Measurements from ENCODE around the gene NEK6. TPM values are rescaled to one million over a fixed set of nuclear protein-coding genes. Genes with fewer than 3 reads are reported as not detected.
A peak's percentile ranks its signal among the peaks of the same experiment; 100 is the strongest.

NEK6 gene
- total RNA-seq, 8 experiments from 2014 or later: 2.4 to 33.4 (median 7.2) TPM

- Histone ChIP-seq H3K4me3 (no peak overlapping the region), H3K4me1 (replicated peaks in 1 of 2) (peaks cover 31 to 32% of the 10 kb centered on the region in 2 donors), H3K27ac (no peak overlapping the region)
- ATAC-seq (replicated peaks in 6 of 8): no peak
- WGBS, 10 experiments: 80 to 100% (median 95%) methylated on average over 1 to 5 of the region's 8 CpGs; no CpG with 5 or more reads in 6 of the 10 experiments
- in situ Hi-C loops (cut with MboI; ENCODE audit: low pct_unique_long_range_greater_than_20kb in 2 of 9, low sequenced_read_pairs in 9 of 9, unreplicated experiment in 9 of 9): no loop called here
Measured at GRCh38 chr9:124347968-124348358, 90.2 kb downstream of the NEK6 start.

- in situ Hi-C loops (cut with MboI; ENCODE audit: low pct_unique_long_range_greater_than_20kb in 2 of 9, low sequenced_read_pairs in 9 of 9, unreplicated experiment in 9 of 9): no loop called here
- Histone ChIP-seq H3K4me1 (replicated peaks in 1 of 2) (peaks cover 28% of the 10 kb centered on the region in 2 donors), H3K27ac (no peak overlapping the region), H3K4me3 (no peak overlapping the region)
- 86 to 100% (median 100%) methylated on average over 1 to 2 of the region's 3 CpGs; no CpG with 5 or more reads in 6 of the 10 experiments for WGBS, 10 experiments
- ATAC-seq (replicated peaks in 6 of 8): no peak
Measured at GRCh38 chr9:124348363-124348762, 90.6 kb downstream of the NEK6 start.

GRCh38 chr9:124348831-124349230 is 91.1 kb downstream of the NEK6 start:
- in situ Hi-C loops (cut with MboI; ENCODE audit: low pct_unique_long_range_greater_than_20kb in 2 of 9, low sequenced_read_pairs in 9 of 9, unreplicated experiment in 9 of 9): no loop called here
- Histone ChIP-seq H3K27ac (no peak overlapping the region), H3K4me3 (no peak overlapping the region), H3K4me1 (replicated peaks in 1 of 2) (peaks cover 23 to 24% of the 10 kb centered on the region in 2 donors)
- ATAC-seq (replicated peaks in 6 of 8): no peak
- 74 to 100% (median 93%) methylated on average over 1 to 10 of the region's 12 CpGs; no CpG with 5 or more reads in 4 of the 10 experiments for WGBS, 10 experiments

- in situ Hi-C loops (cut with MboI; ENCODE audit: low pct_unique_long_range_greater_than_20kb in 2 of 9, low sequenced_read_pairs in 9 of 9, unreplicated experiment in 9 of 9): no loop called here
- H3K4me1 ChIP-seq (replicated peaks in 1 of 2): peaks cover 20% of the 10 kb centered on the region in 2 donors
- H3K27ac ChIP-seq: no peak overlapping the region
- H3K4me3 ChIP-seq: no peak overlapping the region
- 75 to 100% (median 94%) methylated on average over 1 to 5 of the region's 8 CpGs; no CpG with 5 or more reads in 2 of the 10 experiments for WGBS, 10 experiments
- ATAC-seq (replicated peaks in 6 of 8): no peak
Measured at GRCh38 chr9:124349267-124349666, 91.5 kb downstream of the NEK6 start.

- Histone ChIP-seq H3K27ac (peak overlapping the region; percentile 34 to 71), H3K4me3 (no peak overlapping the region), H3K4me1 (replicated peaks in 1 of 2) (peaks cover 20 to 22% of the 10 kb centered on the region in 2 donors)
- WGBS, 10 experiments: 8 to 100% (median 64%) methylated on average over 1 to 7 of the region's 25 CpGs; no CpG with 5 or more reads in 2 of the 10 experiments
- in situ Hi-C loops (cut with MboI; ENCODE audit: low pct_unique_long_range_greater_than_20kb in 2 of 9, low sequenced_read_pairs in 9 of 9, unreplicated experiment in 9 of 9): no loop called here
- ATAC-seq (replicated peaks in 6 of 8): peak in 5 of 8 experiments; percentile 4 to 61 (median 48)
Measured at GRCh38 chr9:124349675-124350493, 92.1 kb downstream of the NEK6 start.

GRCh38 chr9:124350494-124351263 is 92.9 kb downstream of the NEK6 start:
- peak overlapping the region; percentile 17 to 23 for H3K27ac ChIP-seq
- no peak overlapping the region for H3K4me3 ChIP-seq
- peak in 4 of 8 experiments; percentile 10 to 35 (median 30) for ATAC-seq (replicated peaks in 6 of 8)
- peaks cover 20 to 27% of the 10 kb centered on the region in 2 donors for H3K4me1 ChIP-seq (replicated peaks in 1 of 2)
- WGBS, 10 experiments: 46 to 100% (median 90%) methylated on average over 1 to 8 of the region's 16 CpGs; no CpG with 5 or more reads in 2 of the 10 experiments
- in situ Hi-C loops (cut with MboI; ENCODE audit: low pct_unique_long_range_greater_than_20kb in 2 of 9, low sequenced_read_pairs in 9 of 9, unreplicated experiment in 9 of 9): no loop called here

- WGBS, 10 experiments: 87 to 100% (median 93%) methylated on average over 1 to 9 of the region's 15 CpGs
- H3K27ac ChIP-seq: no peak overlapping the region
Measured at GRCh38 chr9:124351672-124352468, 94.1 kb downstream of the NEK6 start.

GRCh38 chr9:124352616-124353015 is 94.9 kb downstream of the NEK6 start:
- H3K4me1 ChIP-seq (replicated peaks in 1 of 2): peaks cover 20 to 27% of the 10 kb centered on the region in 2 donors
- no peak overlapping the region for H3K27ac ChIP-seq
- no peak for ATAC-seq (replicated peaks in 6 of 8)
- H3K4me3 ChIP-seq: no peak overlapping the region
- WGBS, 10 experiments: 50 to 100% (median 90%) methylated on average over 1 to 7 of the region's 8 CpGs; no CpG with 5 or more reads in 1 of the 10 experiments
- in situ Hi-C loops (cut with MboI; ENCODE audit: low pct_unique_long_range_greater_than_20kb in 2 of 9, low sequenced_read_pairs in 9 of 9, unreplicated experiment in 9 of 9): no loop called here

More at GRCh38 chr9:124351672-124352468, 94.1 kb downstream of the NEK6 start:
- in situ Hi-C loops (cut with MboI; ENCODE audit: low pct_unique_long_range_greater_than_20kb in 2 of 9, low sequenced_read_pairs in 9 of 9, unreplicated experiment in 9 of 9): no loop called here
- ATAC-seq (replicated peaks in 6 of 8): no peak
- Histone ChIP-seq H3K4me1 (replicated peaks in 1 of 2) (peaks cover 20 to 27% of the 10 kb centered on the region in 2 donors), H3K4me3 (no peak overlapping the region)

- no peak for ATAC-seq (replicated peaks in 6 of 8)
- in situ Hi-C loops (cut with MboI; ENCODE audit: low pct_unique_long_range_greater_than_20kb in 2 of 9, low sequenced_read_pairs in 9 of 9, unreplicated experiment in 9 of 9): no loop called here
- 89 to 100% (median 97%) methylated on average over 1 to 5 of the region's 7 CpGs; no CpG with 5 or more reads in 4 of the 10 experiments for WGBS, 10 experiments
- Histone ChIP-seq H3K4me1 (replicated peaks in 1 of 2) (peaks cover 20 to 27% of the 10 kb centered on the region in 2 donors), H3K4me3 (no peak overlapping the region), H3K27ac (no peak overlapping the region)
Measured at GRCh38 chr9:124353166-124353768, 95.5 kb downstream of the NEK6 start.

GRCh38 chr9:124353811-124354274 is 96.1 kb downstream of the NEK6 start:
- 58 to 100% (median 87%) methylated on average over 1 to 4 of the region's 4 CpGs; no CpG with 5 or more reads in 4 of the 10 experiments for WGBS, 10 experiments
- peak in 3 of 8 experiments; percentile 14 to 57 (median 50) for ATAC-seq (replicated peaks in 6 of 8)
- peaks cover 20 to 27% of the 10 kb centered on the region in 2 donors for H3K4me1 ChIP-seq (replicated peaks in 1 of 2)
- in situ Hi-C loops (cut with MboI; ENCODE audit: low pct_unique_long_range_greater_than_20kb in 2 of 9, low sequenced_read_pairs in 9 of 9, unreplicated experiment in 9 of 9): no loop called here
- H3K4me3 ChIP-seq: no peak overlapping the region
- H3K27ac ChIP-seq: no peak overlapping the region

GRCh38 chr9:124354346-124355038 is 96.7 kb downstream of the NEK6 start:
- in situ Hi-C loops (cut with MboI; ENCODE audit: low pct_unique_long_range_greater_than_20kb in 2 of 9, low sequenced_read_pairs in 9 of 9, unreplicated experiment in 9 of 9): no loop called here
- ATAC-seq (replicated peaks in 6 of 8): no peak
- no peak overlapping the region for H3K4me3 ChIP-seq
- peaks cover 20 to 27% of the 10 kb centered on the region in 2 donors for H3K4me1 ChIP-seq (replicated peaks in 1 of 2)
- H3K27ac ChIP-seq: no peak overlapping the region
- WGBS, 10 experiments: 67 to 100% (median 96%) methylated on average over 2 to 6 of the region's 17 CpGs; no CpG with 5 or more reads in 4 of the 10 experiments

Measured in motor neuron (in vitro differentiated cells).